IPS DF 4.7 (cell line): ENCODE data around the gene EFCAB14.
"Not testable (repeated sequence)": the region's sequence is repeated elsewhere in the genome, so short reads cannot be mapped to it uniquely, and the experiment has no call there.

ENCODE experiments used
- DNase-seq: peaks from one replicate; pipeline ENCODE4 v3.0.0-alpha.2; 2013; ENCODE audit warnings: low spot score; ENCODE audit errors: extremely low read depth

EFCAB14 gene

DNA sequence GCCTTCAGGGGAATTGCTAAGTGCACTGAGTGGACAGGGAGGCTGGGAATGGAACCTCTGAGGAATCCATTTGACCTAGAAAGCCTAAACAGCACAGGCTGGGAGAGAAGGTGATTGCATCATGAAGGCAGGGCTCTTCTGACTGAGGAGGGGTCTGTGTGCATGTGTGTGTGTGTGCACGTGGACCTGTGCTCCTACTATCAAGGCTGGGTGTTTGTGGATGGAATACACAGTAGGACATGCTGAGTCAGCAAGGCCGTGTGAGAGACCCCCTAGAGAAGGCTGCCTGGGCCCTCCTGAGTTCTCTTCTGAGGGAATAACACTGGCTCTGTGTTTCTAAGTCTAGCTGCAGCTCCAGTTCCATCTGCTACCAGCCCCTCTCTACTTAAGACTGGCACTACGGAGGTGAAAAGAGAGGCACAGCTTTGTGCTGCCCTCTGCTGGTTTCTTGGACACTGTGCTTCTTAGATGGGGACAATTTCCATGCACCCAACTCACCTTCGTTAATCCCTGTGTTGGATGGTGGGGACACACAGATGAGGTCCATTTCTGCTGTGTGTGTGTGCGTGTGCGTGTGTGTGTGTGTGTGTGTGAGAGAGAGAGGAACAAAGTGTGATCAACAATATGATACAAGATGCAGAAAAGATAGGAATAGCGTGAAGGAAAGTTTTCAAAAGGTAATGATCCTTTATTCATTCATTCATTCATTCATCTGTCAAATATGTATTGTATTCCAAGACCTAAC lies 6.2 kb upstream of the EFCAB14 start:
- DNase-seq, result peak; percentile 80

DNA sequence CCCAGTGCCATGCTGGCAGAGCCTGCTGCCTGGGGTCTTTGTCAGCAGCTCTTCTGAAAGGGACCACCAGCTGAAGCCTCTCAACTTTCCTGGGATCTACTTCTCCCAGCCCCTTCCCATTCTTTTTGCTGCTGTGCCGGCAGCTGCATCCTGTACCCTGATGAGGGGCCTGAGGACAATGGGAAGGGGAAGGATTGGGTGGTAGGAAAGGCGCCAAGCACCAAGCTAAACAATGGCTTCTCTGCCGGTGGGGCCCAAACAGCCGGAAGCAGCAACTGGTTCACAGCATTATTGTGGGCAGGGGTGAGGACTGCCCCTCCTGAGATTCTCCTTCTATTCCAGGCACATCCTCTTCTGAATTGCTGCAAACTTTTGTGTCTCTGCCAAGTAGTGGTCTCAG lies 5.0 kb upstream of the EFCAB14 start:
- no peak for DNase-seq

DNA sequence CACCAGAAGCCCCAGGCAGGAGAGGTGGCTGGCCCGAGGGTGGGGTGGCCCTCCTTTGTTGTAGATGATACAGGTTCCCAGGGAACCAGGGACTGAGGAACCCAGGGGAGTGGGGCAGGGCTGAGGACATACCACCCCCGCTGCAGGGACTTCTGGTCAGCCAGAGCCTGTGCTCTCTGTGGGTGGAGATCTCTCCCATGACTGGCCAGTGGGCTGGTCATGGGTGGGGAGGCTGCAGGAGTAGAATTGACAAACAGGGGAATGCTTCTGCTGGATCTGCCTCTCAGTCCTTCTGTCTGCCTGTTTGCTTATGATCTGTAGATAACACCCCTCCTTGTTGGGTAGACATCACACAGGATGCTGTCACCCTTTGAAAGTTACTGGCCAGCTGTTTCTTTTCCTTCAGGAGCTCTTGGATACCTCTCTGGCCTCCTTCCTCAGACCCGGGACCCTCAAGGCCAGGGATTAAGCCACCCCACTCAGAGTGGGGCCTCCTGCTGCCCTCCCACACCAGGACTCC lies 2.8 kb upstream of the EFCAB14 start:
- no peak for DNase-seq

DNA sequence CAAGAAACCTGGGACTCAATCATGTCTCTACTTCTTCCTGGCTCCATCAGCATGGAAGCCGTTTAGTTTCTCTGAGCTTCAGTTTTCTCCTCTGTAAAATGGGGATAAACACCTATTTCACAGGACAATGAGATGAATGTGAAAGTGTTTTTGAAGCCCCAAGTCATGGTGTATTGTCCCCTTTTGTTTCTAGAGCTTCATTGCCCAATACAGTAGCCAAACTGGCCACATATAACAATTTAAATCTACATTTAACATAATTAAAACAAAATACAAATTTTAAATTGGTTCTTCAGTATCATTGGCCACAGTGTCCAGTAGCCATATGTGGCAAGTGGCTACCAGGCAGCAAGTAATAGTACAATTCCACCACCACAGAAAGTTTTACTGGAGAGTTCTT lies 2.3 kb upstream of the EFCAB14 start:
- no peak for DNase-seq

DNA sequence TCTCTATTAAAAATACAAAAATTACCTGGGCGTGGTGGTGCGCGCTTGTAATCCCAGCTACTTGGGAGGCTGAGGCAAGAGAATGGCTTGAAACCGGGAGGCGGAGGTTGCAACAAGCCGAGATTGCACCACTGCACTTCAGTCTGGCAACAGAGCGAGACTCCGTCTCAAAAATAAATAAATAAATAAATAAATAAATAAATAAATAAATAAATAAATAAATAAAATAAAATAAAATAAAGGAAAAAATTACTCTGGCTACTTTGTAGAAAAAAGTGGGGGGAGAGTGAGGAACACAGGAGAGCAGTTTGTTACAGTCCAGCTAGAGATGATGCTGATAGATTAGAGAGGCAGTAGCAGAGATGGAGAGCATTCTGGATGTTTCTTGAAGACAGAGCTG lies 1.4 kb upstream of the EFCAB14 start:
- DNase-seq, result not testable (repeated sequence)

DNA sequence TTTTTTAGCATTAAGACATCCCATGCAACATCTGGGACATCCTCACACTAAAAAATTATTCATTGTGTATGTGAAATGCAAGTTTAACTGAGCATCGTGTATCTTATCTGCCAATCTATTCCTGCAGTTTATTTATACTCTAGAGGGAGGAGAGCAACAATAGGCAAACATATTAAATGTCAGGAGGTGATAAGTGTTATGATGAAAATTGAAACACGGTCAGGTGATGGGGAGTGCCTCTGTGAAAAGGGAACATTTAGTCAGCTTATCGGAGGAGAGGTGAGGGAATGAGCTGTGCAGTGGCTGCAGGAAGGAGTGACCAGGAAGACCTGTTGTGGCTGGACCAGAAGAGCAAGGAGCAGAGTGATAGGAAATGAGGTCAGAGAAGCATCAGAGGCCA lies 775 bp upstream of the EFCAB14 start:
- DNase-seq, result no peak

DNA sequence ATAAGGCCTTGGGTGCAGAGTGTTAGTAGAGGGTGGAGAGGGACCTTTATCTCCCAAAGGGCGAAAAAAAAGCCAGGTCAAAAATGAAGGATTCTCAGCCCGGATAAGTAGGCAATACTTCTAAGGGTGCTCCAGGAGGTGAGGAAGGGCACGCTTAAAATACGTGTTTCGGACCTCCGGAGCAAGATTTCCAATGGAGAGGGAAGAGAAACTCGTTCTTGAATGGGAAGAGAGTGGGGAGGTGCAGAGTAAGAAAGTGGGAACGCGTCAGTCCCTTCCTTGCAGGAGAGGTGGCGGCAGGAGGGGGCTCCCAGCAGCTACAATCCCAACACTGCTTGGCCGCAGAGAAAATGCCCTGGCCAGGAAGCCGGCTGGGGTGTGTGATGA lies 581 bp downstream of the EFCAB14 start:
- no peak for DNase-seq

DNA sequence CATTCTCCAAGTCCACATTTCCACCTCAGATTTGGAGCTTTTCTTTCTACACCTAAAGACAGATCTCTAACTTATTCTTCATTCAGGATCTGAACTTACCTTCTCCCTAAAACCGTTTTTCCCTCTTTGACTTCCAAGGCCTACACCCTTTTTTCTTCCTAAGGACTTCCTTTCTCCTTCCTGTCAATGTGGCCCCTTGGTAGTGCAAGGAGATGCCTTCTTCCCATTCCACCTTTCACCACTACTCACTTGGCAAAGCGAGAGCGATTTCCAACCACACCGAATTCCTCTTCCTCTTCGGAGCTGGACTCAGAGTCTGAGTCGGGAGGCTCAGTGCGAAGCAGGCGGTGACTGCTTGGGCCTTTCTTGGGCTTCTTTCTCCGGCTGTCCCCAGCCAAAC lies 1.3 kb downstream of the EFCAB14 start:
- no peak for DNase-seq

DNA sequence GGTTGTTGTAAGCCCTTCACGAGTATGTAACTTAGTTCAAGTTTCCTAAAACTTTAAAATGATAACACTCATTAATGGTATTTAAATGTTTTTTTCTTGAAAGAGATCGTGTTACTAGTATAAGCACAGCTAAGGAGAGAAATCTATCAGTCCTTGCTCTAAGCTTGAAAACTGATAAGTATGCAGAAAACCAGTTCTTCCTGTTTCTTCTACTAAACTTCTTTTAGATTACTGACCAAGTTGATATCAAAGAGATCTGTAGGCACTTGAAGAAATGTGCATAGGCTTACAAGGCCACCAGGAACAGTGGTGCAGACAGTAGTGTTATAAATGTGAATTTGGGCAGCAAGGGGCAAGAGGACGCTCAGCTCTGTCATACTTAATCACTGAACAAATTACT lies 3.9 kb downstream of the EFCAB14 start:
- no peak for DNase-seq

DNA sequence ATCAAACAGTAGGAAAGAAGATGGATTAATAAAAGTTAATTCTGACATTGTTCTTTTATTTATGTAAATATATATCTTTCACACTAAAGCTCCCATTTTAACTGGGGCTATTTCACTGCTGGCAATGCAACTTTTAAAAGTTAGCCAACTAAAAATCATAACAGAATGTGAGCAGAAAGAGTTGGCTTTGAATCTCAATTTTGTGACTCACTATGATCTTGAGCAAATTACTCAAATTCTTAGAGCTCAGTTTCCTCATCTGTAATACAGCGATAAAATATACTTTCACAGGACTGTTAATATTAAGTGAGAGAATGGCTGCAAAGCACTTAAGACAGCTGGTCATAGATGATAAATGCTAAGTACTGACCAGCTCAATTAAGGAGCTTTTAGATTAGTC lies 10.8 kb downstream of the EFCAB14 start:
- DNase-seq, result no peak

DNA sequence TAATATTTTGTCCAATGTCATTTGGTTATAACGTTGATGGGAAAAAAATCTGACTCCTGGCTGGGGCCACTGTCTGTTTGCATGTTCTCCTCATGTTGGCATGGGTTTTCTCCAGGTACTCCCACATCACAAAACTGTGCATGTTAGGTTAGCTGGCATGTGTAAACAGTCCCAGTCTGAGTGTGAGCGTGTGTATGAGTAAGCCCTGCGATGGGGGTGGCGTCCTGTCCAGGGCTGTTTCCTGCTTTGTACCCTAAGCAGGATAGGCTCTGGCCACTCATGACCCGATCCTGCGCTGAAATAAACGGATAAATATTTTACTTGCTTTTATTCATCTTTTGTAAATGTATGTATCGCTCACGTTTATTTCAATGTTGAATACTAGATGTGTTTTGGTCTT lies 13.5 kb downstream of the EFCAB14 start:
- DNase-seq, result no peak

DNA sequence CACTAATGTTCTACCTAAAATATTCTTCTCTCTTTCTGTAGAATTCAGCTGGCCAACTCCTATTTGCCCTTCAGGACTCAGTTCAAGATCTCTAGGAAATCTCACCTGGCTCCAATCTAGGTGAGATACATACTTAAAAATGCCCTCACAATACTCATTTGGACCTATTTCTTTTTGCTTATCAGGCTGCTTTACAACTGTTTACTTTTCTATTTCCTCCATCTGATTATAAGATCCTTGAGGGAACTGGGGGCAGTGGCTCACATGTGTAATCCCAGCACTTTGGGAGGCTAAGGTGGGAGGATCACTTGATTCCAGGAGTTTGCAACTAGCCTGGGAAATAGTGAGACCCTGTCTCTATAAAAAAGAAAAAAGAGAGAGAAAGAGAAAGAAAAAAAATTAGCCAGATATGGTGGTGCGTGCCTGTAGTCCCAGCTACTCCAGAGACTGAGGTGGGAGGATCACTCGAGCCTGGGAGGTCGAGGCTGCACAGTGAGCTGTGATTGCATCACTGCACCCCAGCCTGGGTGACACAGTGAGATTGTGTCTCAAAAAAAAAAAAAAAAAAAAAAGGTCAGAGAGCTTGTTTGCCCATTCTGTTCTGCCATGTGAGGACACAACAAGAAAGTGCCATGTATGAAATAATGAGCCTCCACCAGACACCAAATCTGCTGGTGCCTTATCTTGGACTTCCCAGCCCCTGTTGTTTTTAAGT lies 14.8 kb downstream of the EFCAB14 start:
- DNase-seq, result no peak

DNA sequence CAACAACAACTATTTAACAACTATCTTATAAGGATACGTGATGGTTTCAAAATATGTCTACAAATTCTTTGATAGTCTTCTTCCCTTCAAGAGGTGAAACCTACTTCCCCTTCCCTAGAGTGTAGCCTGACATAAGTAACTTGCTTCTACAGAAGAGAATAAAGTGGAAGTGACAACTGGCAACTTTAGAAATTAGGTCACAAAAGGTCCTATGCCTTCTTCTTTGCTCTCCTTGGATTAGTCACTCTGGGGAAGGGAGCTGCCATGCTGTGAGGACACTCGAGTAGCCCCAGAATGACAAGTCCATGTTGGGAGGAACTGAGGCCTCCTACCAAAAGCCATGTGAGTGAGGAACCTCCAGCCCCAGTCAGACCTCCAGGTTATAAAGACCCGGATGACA lies 19.2 kb downstream of the EFCAB14 start:
- no peak for DNase-seq

DNA sequence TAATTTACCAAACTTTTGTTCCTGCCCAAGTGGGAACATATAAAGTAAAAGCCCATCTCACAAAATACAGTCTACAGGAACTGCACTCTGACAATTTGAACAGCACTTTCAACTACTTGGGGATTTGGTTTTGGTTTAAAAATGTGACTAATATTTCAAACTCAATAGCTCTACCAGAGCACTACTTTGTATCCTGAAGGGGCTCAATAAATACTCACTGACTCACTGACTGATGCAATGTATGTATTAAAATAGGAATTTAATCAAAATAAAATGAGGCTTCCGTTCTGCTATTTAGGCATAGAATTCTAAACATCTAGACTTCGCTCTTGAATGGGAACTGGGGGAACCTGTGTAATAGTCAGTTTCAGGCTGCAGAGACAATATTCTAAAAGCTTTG lies 21.9 kb downstream of the EFCAB14 start:
- no peak for DNase-seq

DNA sequence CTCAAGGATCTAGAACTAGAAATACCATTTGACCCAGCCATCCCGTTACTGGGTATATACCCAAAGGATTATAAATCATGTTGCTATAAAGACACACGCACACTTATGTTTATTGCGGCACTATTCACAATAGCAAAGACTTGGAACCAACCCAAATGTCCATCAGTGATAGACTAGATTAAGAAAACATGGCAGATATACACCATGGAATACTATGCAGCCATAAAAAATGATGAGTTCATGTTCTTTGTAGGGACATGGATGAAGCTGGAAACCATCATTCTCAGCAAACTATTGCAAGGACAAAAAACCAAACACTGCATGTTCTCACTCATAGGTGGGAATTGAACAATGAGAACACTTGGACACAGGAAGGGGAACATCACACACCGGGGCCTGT lies 24.2 kb downstream of the EFCAB14 start:
- not testable (repeated sequence) for DNase-seq

DNA sequence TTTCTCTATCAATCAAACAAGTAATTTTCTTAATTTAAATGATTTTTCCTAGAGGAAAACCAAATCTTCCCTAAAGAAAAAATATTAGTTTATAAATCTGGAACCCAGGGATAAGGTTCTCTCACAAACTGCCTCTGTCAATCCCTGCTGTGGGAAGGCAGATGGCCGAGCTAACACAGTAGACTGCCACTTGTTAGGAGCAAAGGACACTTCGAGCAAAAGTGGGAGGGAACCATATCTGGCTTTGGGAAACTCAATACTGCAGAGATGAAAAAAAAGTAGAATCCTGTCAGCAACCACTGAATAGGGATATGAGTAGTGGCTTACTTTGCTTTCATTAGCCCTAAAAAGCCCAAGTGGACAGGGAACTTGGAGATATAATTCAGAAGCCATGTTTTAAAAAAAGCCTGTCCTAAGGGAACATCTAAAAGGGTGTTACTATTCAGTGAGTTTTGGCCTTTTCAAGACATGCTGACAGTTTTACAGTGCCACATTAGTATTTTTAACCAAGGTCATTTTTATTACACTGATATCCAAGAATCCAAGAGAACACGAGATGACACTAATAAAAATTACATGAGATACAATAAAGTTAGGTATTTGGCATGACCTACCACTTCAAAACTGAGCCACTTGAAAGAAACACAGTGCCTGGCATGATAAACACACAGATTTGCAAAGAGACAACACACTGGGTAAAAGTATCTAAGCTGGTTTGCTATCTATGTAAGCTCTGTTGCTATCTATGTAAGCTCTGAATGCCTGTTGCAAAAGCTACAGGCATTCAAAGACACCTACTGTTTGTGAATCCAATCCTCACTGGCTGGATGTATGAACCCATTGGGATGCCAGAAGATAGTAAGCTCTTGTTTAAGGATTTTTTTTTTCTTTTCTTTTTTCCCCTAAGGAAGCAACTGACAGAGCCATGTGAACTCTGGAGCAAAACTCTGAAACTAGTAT lies 25.8 kb downstream of the EFCAB14 start:
- DNase-seq, result no peak

DNA sequence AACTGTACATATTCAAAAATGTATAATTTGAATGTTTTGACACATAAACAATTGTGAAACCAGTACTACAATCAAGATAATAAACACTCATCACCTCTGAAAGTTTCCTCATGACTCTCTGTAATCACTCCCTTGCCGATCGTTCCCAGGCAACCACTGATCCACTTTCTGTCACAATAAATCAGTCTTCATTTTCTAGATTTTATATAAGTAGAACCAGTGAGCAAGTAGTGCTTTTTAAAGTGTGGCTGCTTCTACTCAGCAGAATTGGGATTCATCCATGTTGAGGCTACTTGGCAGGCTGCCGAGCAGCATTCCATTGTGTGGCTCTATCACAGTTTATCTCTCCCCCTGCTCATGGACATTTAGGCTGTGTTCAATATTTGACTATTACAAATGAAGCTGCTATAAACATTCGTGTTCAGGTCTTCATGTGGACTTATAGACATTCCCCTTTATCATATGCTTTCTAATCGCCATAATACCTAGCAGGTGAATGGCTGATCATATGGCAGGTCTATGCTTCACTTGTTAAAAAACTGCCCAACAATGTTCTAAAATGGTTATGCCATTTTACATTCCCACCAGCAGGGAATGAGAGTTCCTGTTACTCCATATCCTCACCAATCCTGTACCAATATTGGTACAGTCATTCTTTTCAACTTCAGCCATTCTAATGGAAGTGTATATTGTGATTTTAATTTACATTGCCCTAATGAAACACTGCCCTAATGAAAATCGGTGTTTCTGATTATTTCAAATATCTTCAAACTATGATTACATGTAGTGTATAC lies 26.7 kb downstream of the EFCAB14 start:
- DNase-seq, result no peak

DNA sequence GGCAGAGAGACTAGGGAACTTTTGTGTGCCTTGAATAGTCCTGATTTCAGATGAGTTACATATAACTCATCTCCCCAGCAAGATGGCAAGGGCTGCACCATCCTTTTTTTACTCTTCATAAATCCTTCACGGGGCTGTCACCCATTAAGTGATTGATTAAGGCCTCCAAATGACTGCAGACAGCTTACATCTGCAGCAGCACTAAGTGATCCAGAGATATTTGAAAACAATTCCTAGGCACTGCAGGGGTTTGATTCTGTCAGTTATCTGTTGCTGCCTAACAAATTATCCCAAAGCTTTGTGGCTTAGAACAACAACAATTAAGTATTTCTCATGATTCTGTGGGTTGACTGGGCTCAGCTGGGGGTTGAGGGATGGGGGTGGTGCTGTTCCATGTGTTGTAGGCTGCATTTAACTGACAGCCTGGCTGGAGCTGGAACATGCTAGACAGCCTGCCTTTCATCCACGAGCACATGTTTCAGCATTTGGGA lies 27.9 kb downstream of the EFCAB14 start:
- DNase-seq, result no peak

DNA sequence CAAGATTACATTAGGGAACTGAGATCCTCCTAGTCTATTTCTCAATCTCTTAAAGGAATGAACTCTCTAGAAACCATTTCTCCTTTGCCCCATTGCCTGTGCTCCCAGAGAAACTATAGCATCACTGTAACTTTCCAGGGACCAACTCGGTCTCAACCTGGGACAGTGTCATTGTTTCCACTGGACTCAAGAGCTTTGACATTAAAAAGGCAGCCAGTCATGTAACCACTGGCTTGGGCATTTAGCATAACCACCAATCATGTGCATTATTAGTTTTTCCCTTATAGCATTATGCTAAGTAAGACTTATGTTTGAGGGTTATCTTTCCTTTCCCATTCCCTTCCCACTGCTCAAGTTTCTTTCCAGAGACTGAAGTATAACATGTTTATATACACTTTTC lies 29.0 kb downstream of the EFCAB14 start:
- no peak for DNase-seq

DNA sequence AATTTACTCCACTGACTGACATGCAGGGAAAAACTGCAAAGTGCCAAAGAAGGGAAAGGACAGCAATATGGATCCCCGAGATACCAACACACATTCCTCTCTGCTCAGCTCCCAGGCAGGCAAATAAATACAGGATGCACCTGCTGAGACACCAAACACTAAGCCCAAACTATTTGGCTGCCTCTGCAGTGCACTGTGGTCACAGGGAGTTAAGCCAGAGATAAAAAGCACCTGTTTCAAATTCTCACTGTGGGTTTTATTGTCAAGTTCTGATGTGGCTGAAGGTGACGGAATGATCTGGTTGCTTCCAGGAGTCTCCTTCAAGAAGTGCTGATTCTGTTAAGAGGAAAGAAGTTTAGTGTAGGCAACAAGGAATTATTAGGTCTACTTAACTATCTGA lies 29.6 kb downstream of the EFCAB14 start:
- DNase-seq, result no peak
